HG02870 (cell line): ENCODE data around the gene GDPD4.

Source experiments
- ATAC-seq: cut with Tn5 transposase; IDR thresholded peaks from one replicate; pipeline ENCODE4 v1.9.1; 2021; ENCODE audit warnings: mild to moderate bottlenecking, moderate library complexity; ENCODE audit not compliant: unreplicated experiment

GDPD4 gene

GRCh38 chr11:77249427-77249826 is 52.1 kb downstream of the GDPD4 start:
- no peak for ATAC-seq

- ATAC-seq, result no peak
Measured at GRCh38 chr11:77244277-77245027, 57.0 kb downstream of the GDPD4 start.

GRCh38 chr11:77236901-77237300 is 64.6 kb downstream of the GDPD4 start:
- no peak for ATAC-seq

GRCh38 chr11:77233011-77233410 is 68.5 kb downstream of the GDPD4 start:
- no peak for ATAC-seq

GRCh38 chr11:77232242-77232641 is 69.2 kb downstream of the GDPD4 start:
- ATAC-seq, result no peak

- no peak for ATAC-seq
Measured at GRCh38 chr11:77231800-77232199, 69.7 kb downstream of the GDPD4 start.

GRCh38 chr11:77230878-77231605 is 70.4 kb downstream of the GDPD4 start:
- no peak for ATAC-seq

GRCh38 chr11:77223797-77224196 is 77.7 kb downstream of the GDPD4 start:
- ATAC-seq, result no peak

- no peak for ATAC-seq
Measured at GRCh38 chr11:77217156-77217555, 84.3 kb downstream of the GDPD4 start.

- ATAC-seq, result no peak
Measured at GRCh38 chr11:77215106-77215505, 86.4 kb downstream of the GDPD4 start.

- ATAC-seq, result no peak
Measured at GRCh38 chr11:77214557-77214956, 86.9 kb downstream of the GDPD4 start.

- no peak for ATAC-seq
Measured at GRCh38 chr11:77213589-77214428, 87.7 kb downstream of the GDPD4 start.

GRCh38 chr11:77213029-77213579 is 88.4 kb downstream of the GDPD4 start:
- no peak for ATAC-seq

- ATAC-seq, result no peak
Measured at GRCh38 chr11:77212314-77213007, 89.0 kb downstream of the GDPD4 start.

GRCh38 chr11:77211594-77212251 is 89.8 kb downstream of the GDPD4 start:
- no peak for ATAC-seq

GRCh38 chr11:77211040-77211451 is 90.4 kb downstream of the GDPD4 start:
- ATAC-seq, result no peak

- ATAC-seq, result no peak
Measured at GRCh38 chr11:77209663-77210062, 91.8 kb downstream of the GDPD4 start.

GRCh38 chr11:77208535-77208934 is 93.0 kb downstream of the GDPD4 start:
- no peak for ATAC-seq

- ATAC-seq, result no peak
Measured at GRCh38 chr11:77207618-77208313, 93.7 kb downstream of the GDPD4 start.
